Gastroesophageal sphincter (tissue), 4 donors: ENCODE data around the gene TMIGD2. TPM values are rescaled to one million over a fixed set of nuclear protein-coding genes. Genes with fewer than 3 reads are reported as not detected.

Source experiments
- ATAC-seq: fragments of 150-250 bp; one replicate; pipeline ENCODE4 v1.9.1; 2016; ENCODE audit warnings: mild to moderate bottlenecking, moderate library complexity
- H3K27ac ChIP-seq, 4 donors: fragments of 200-600 bp; sonication (generic) in 3 of 4; 1 replicate in 3 of 4; 2 replicates in 1 of 4; pipeline ENCODE4 v1.5.1; 2016 to 2019
- H3K27me3 ChIP-seq: fragments of 200-600 bp; sonication (generic); one replicate; pipeline ENCODE4 v1.5.1; 2019
- H3K36me3 ChIP-seq, 2 donors: fragments of 200-600 bp; sonication (generic); one replicate each; pipeline ENCODE4 v1.5.1; 2019; ENCODE audit warnings: control low read depth in 1 of 2
- H3K4me1 ChIP-seq, 3 donors: fragments of 200-600 bp; sonication (generic); 1 replicate in 2 of 3; 2 replicates in 1 of 3; pipeline ENCODE4 v1.5.1; 2016 to 2019; ENCODE audit warnings: control low read depth in 2 of 3
- H3K4me3 ChIP-seq, 2 donors: fragments of 200-600 bp; sonication (generic); one replicate each; pipeline ENCODE4 v1.5.1; 2019; ENCODE audit warnings: mild to moderate bottlenecking in 1 of 2, moderate library complexity in 1 of 2
- H3K9me3 ChIP-seq, 3 donors: fragments of 200-600 bp; sonication (generic); one replicate each; pipeline ENCODE4 v1.5.1; 2017 to 2019; ENCODE audit warnings: control low read depth in 2 of 3
- CTCF ChIP-seq, 4 experiments: fragments of 200-600 bp in 2 of 4; fragments of 450-650 bp in 2 of 4; sonication (generic) in 1 of 4; IDR thresholded peaks; one replicate each; pipeline ENCODE4 v1.5.1; 2017 to 2019; ENCODE audit warnings: antibody characterized with exemption in 4 of 4, mild to moderate bottlenecking in 2 of 4, moderate library complexity in 2 of 4
- EP300 ChIP-seq: sonication (generic); formaldehyde crosslinking; IDR thresholded peaks from one replicate; pipeline ENCODE4 v1.6.1; 2017; ENCODE audit warnings: antibody characterized with exemption, mild to moderate bottlenecking
- POLR2A ChIP-seq, 2 donors: fragments of 450-650 bp; IDR thresholded peaks; one replicate each; pipeline ENCODE4 v1.6.1; 2017; ENCODE audit warnings: antibody characterized with exemption in 2 of 2, mild to moderate bottlenecking in 2 of 2, moderate library complexity in 1 of 2
- POLR2AphosphoS5 ChIP-seq: sonication (generic); formaldehyde crosslinking; IDR thresholded peaks from one replicate; pipeline ENCODE4 v1.6.1; 2017; ENCODE audit warnings: antibody characterized with exemption
- WGBS, 2 donors: methylation state at CpG; one replicate each; pipeline ENCODE4 v1.1.5; 2018; ENCODE audit warnings: low coverage in 1 of 2; 5-methylcytosine and 5-hydroxymethylcytosine counted together
- total RNA-seq, 4 donors: library from RNA; depleted of rRNA; stranded (reverse); fragments of >200 nt; gene quantifications; one replicate each; pipeline ENCODE4 v1.1.0, GENCODE V29; 2016

Gene TMIGD2
- total RNA-seq, 4 donors from 2014 or later: 0.35 to 0.67 TPM; not detected in 2

- Histone ChIP-seq H3K4me1 (peaks cover 0 to 9% (median 0%) of the 10 kb centered on the region in 3 donors), H3K36me3 (peaks cover 0 to 91% of the 10 kb centered on the region in 2 donors), H3K9me3 (peaks cover 0 to 5% (median 0%) of the 10 kb centered on the region in 3 donors), H3K27me3 (no peaks in the 10 kb centered on the region), H3K27ac (no peak overlapping the region), H3K4me3 (no peak overlapping the region)
- ATAC-seq: no peak
- TF ChIP-seq POLR2AphosphoS5 (no peak), EP300 (no peak), CTCF (IDR thresholded peaks at IDR 0.05) (no peak), POLR2A (IDR thresholded peaks at IDR 0.05) (no peak)
- WGBS, 2 donors: 79 to 86% methylated on average over 2 to 9 of the region's 13 CpGs
These were observed 33.3 kb downstream of the TMIGD2 start for GRCh38 chr19:4268816-4269430.

- Histone ChIP-seq H3K36me3 (peaks cover 0 to 95% of the 10 kb centered on the region in 2 donors), H3K27ac (no peak overlapping the region), H3K4me3 (no peak overlapping the region), H3K27me3 (no peaks in the 10 kb centered on the region), H3K9me3 (peaks cover 0 to 5% (median 0%) of the 10 kb centered on the region in 3 donors), H3K4me1 (peaks cover 0 to 9% (median 0%) of the 10 kb centered on the region in 3 donors)
- no peak for TF ChIP-seq POLR2AphosphoS5
- TF ChIP-seq POLR2A (IDR thresholded peaks at IDR 0.05): no peak
- no peak for TF ChIP-seq EP300
- no peak for TF ChIP-seq CTCF (IDR thresholded peaks at IDR 0.05)
- ATAC-seq: no peak
- WGBS, 2 donors: 79% methylated on average over 6 to 15 of the region's 30 CpGs
These were observed 34.0 kb downstream of the TMIGD2 start for GRCh38 chr19:4267901-4268815.

- ATAC-seq: no peak
- Histone ChIP-seq H3K9me3 (peaks cover 0 to 4% (median 0%) of the 10 kb centered on the region in 3 donors), H3K27ac (no peak overlapping the region), H3K4me1 (peaks cover 0 to 9% (median 0%) of the 10 kb centered on the region in 3 donors), H3K36me3 (peaks cover 0 to 97% of the 10 kb centered on the region in 2 donors), H3K4me3 (no peak overlapping the region), H3K27me3 (no peaks in the 10 kb centered on the region)
- WGBS, 2 donors: 30 to 36% methylated on average over 8 to 17 of the region's 21 CpGs
- TF ChIP-seq CTCF (IDR thresholded peaks at IDR 0.05): peak in 3 of 4 experiments; percentile 68 to 89 (median 71)
- no peak for TF ChIP-seq POLR2A (IDR thresholded peaks at IDR 0.05)
- no peak for TF ChIP-seq POLR2AphosphoS5
These were observed 34.9 kb downstream of the TMIGD2 start for GRCh38 chr19:4267101-4267900.

GRCh38 chr19:4266253-4267000 lies 35.8 kb downstream of the TMIGD2 start:
- 72 to 76% methylated on average over 6 to 12 of the region's 18 CpGs for WGBS, 2 donors
- H3K27me3 ChIP-seq: no peaks in the 10 kb centered on the region
- H3K36me3 ChIP-seq: peaks cover 0 to 97% of the 10 kb centered on the region in 2 donors
- peaks cover 0 to 8% (median 0%) of the 10 kb centered on the region in 3 donors for H3K4me1 ChIP-seq
- no peak overlapping the region for H3K27ac ChIP-seq
- no peak for TF ChIP-seq CTCF (IDR thresholded peaks at IDR 0.05)
- TF ChIP-seq EP300: no peak
- no peak for TF ChIP-seq POLR2AphosphoS5
- TF ChIP-seq POLR2A (IDR thresholded peaks at IDR 0.05): no peak
- H3K4me3 ChIP-seq: no peak overlapping the region
- H3K9me3 ChIP-seq: no peaks in the 10 kb centered on the region
- ATAC-seq: no peak
